H9 (cell line): ENCODE measurements around the gene LYZL2. TPM values are rescaled to one million over a fixed set of nuclear protein-coding genes. Genes with fewer than 3 reads are reported as not detected.
"Not testable (repeated sequence)": the region's sequence is repeated elsewhere in the genome, so short reads cannot be mapped to it uniquely, and the experiment has no call there.

Source experiments
- DNase-seq: peaks from one replicate; pipeline ENCODE4 v3.0.0-alpha.2; 2017
- H2AFZ ChIP-seq: one replicate; pipeline ENCODE4 v1.6.1; 2013; ENCODE audit warnings: mild to moderate bottlenecking, low read length, control low read depth, moderate library complexity
- H2AK5ac ChIP-seq: 2 replicates; pipeline ENCODE4 v1.6.1; 2013; ENCODE audit warnings: low read length, control low read depth, mixed read lengths; ENCODE audit not compliant: insufficient read length
- H2BK120ac ChIP-seq: one replicate; pipeline ENCODE4 v1.6.1; 2013; ENCODE audit warnings: low read depth, mild to moderate bottlenecking, low read length, control low read depth, inconsistent platforms; ENCODE audit not compliant: poor library complexity, severe bottlenecking
- H2BK12ac ChIP-seq: 2 replicates; pipeline ENCODE4 v1.6.1; 2013; ENCODE audit warnings: low read length, control low read depth, mixed read lengths, low read depth; ENCODE audit not compliant: insufficient read length
- H2BK15ac ChIP-seq: 2 replicates; pipeline ENCODE4 v1.6.1; 2013; ENCODE audit warnings: low read depth, low read length, control low read depth
- H2BK20ac ChIP-seq: one replicate; pipeline ENCODE4 v1.6.1; 2013; ENCODE audit warnings: low read depth, mild to moderate bottlenecking, low read length, control low read depth, inconsistent platforms; ENCODE audit not compliant: poor library complexity, severe bottlenecking
- H2BK5ac ChIP-seq: 2 replicates; pipeline ENCODE4 v1.6.1; 2013; ENCODE audit warnings: low read length, control low read depth, mixed read lengths; ENCODE audit not compliant: insufficient read length
- H3K14ac ChIP-seq: 2 replicates; pipeline ENCODE4 v1.6.1; 2013; ENCODE audit warnings: low read length, control low read depth; ENCODE audit not compliant: insufficient read depth
- H3K18ac ChIP-seq: 2 replicates; pipeline ENCODE4 v1.6.1; 2013; ENCODE audit warnings: low read depth, mild to moderate bottlenecking, mixed read lengths, low read length, control low read depth; ENCODE audit not compliant: insufficient read length
- H3K23ac ChIP-seq: 2 replicates; pipeline ENCODE4 v1.6.1; 2013; ENCODE audit warnings: low read length, control low read depth, mixed read lengths, low read depth; ENCODE audit not compliant: insufficient read length
- H3K23me2 ChIP-seq: 2 replicates; pipeline ENCODE4 v1.6.1; 2013; ENCODE audit warnings: low read depth, mild to moderate bottlenecking, mixed read lengths, low read length, control low read depth; ENCODE audit not compliant: insufficient read length, poor library complexity, severe bottlenecking
- H3K27ac ChIP-seq: 2 replicates; pipeline ENCODE4 v1.5.1; 2013; ENCODE audit warnings: low read length, control low read depth, mixed read lengths, low read depth; ENCODE audit not compliant: insufficient read length
- H3K27me3 ChIP-seq: 2 replicates; pipeline ENCODE4 v1.6.1; 2013; ENCODE audit warnings: low read length, control low read depth, inconsistent platforms; ENCODE audit not compliant: insufficient read depth
- H3K4ac ChIP-seq: 2 replicates; pipeline ENCODE4 v1.6.1; 2013; ENCODE audit warnings: low read depth, mild to moderate bottlenecking, control low read depth, inconsistent platforms, low read length, moderate library complexity
- H3K4me1 ChIP-seq: 2 replicates; pipeline ENCODE4 v1.6.1; 2013; ENCODE audit warnings: low read length, control low read depth, inconsistent platforms; ENCODE audit not compliant: insufficient read depth
- H3K4me2 ChIP-seq: 2 replicates; pipeline ENCODE4 v1.6.1; 2013; ENCODE audit warnings: low read length, control low read depth, mixed read lengths; ENCODE audit not compliant: insufficient read length, insufficient read depth
- H3K56ac ChIP-seq: 2 replicates; pipeline ENCODE4 v1.6.1; 2013; ENCODE audit warnings: low read depth, mild to moderate bottlenecking, mixed read lengths, low read length, control low read depth; ENCODE audit not compliant: insufficient read length
- H3K79me1 ChIP-seq: 2 replicates; pipeline ENCODE4 v1.6.1; 2013; ENCODE audit warnings: low read depth, mild to moderate bottlenecking, moderate library complexity, low read length, control low read depth, inconsistent platforms; ENCODE audit not compliant: insufficient read depth, poor library complexity, severe bottlenecking
- H3K79me2 ChIP-seq: 2 replicates; pipeline ENCODE4 v1.6.1; 2013; ENCODE audit warnings: low read length, control low read depth, inconsistent platforms; ENCODE audit not compliant: insufficient read depth
- H3K9ac ChIP-seq: 2 replicates; pipeline ENCODE4 v1.6.1; 2013; ENCODE audit warnings: low read length, control low read depth, mixed read lengths; ENCODE audit not compliant: insufficient read length; ENCODE audit errors: extremely low read depth
- H3K9me3 ChIP-seq: one replicate; pipeline ENCODE4 v1.6.1; 2013; ENCODE audit warnings: low read depth, low read length, inconsistent platforms; ENCODE audit not compliant: control insufficient read depth
- H3T11ph ChIP-seq: one replicate; pipeline ENCODE4 v1.6.1; 2013; ENCODE audit warnings: mild to moderate bottlenecking, low read length, control low read depth, inconsistent platforms
- H4K20me1 ChIP-seq: one replicate; pipeline ENCODE4 v1.6.1; 2013; ENCODE audit not compliant: control insufficient read depth, insufficient read length, insufficient read depth
- H4K5ac ChIP-seq: 2 replicates; pipeline ENCODE4 v1.6.1; 2013; ENCODE audit warnings: low read depth, mild to moderate bottlenecking, mixed read lengths, low read length, control low read depth; ENCODE audit not compliant: insufficient read length
- H4K8ac ChIP-seq: replicated peaks from 2 replicates; pipeline ENCODE4 v1.6.1; 2013; ENCODE audit warnings: low read length, control low read depth, mixed read lengths, low read depth; ENCODE audit not compliant: insufficient read length
- H4K91ac ChIP-seq: 2 replicates; pipeline ENCODE4 v1.6.1; 2013; ENCODE audit warnings: low read depth, mild to moderate bottlenecking, moderate library complexity, mixed read lengths, low read length, control low read depth; ENCODE audit not compliant: insufficient read length
- H3K27ac Mint-ChIP-seq, 3 experiments: 2 replicates in 2 of 3; 3 replicates in 1 of 3; pipeline ENCODE4 v1.8.0; 2020 to 2021; ENCODE audit warnings: mixed read lengths in 3 of 3, mild to moderate bottlenecking in 1 of 3, moderate library complexity in 1 of 3
- H3K27me3 Mint-ChIP-seq: 2 replicates; pipeline ENCODE4 v1.8.0; 2021; ENCODE audit warnings: low read depth, mild to moderate bottlenecking, moderate library complexity, mixed read lengths
- H3K36me3 Mint-ChIP-seq, 3 experiments: 2 replicates in 2 of 3; 3 replicates in 1 of 3; pipeline ENCODE4 v1.8.0; 2020 to 2021; ENCODE audit warnings: low read depth in 3 of 3, mixed read lengths in 3 of 3; ENCODE audit not compliant: insufficient read depth in 1 of 3
- H3K4me1 Mint-ChIP-seq, 2 experiments: 2 replicates each; pipeline ENCODE4 v1.8.0; 2020; ENCODE audit warnings: mixed read lengths in 2 of 2
- H3K4me3 Mint-ChIP-seq, 2 experiments: 2 replicates in 1 of 2; 3 replicates in 1 of 2; pipeline ENCODE4 v1.8.0; 2020 to 2021; ENCODE audit warnings: mild to moderate bottlenecking in 2 of 2, mixed read lengths in 2 of 2, moderate library complexity in 1 of 2
- H3K9me3 Mint-ChIP-seq, 2 experiments: 2 replicates in 1 of 2; 3 replicates in 1 of 2; pipeline ENCODE4 v1.8.0; 2020; ENCODE audit warnings: mild to moderate bottlenecking in 2 of 2, mixed read lengths in 2 of 2, moderate library complexity in 1 of 2
- WGBS: extraction: QIAGEN DNeasy Blood & Tissue Kit; methylation state at CpG from one replicate; pipeline ENCODE4 v1.1.7; 2013; ENCODE audit warnings: missing lambda C conversion rate, low lambda C conversion rate, mixed read lengths; ENCODE audit not compliant: insufficient read length; ENCODE audit errors: extremely low coverage; 5-methylcytosine and 5-hydroxymethylcytosine counted together
- total RNA-seq: library from RNA; stranded (reverse); gene quantifications from 2 replicates; pipeline ENCODE4 v1.2.1, GENCODE V29; 2021
- TF ChIP-seq, protein P1 (sequence below): fragments of 200-600 bp; sonication (generic); conservative IDR thresholded peaks from 3 replicates; pipeline ENCODE4 v1.8.0; 2021; ENCODE audit warnings: antibody characterized with exemption, mild to moderate bottlenecking

LYZL2 gene
- total RNA-seq, 1 experiment from 2014 or later = not detected

DNA sequence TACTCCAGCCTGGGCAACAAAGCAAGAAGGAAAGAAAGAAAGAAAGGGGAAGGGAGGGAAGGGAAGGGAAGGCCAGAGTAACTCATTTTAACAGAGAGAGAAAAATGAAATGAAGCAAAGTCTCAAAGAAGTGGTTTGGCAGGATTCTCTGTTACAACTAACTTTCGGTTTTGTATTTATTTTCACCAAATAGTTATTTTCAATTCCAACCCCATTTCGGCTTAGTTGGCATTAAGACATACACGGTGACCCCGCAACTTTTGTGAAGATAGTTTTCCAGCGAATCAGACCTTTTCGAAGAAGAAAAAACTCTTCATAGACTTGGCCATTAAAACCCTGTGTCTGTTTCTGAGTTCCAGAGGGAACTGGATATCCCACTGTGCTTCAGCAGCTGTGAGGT is 45.2 kb upstream of the LYZL2 start:
- Histone ChIP-seq H3K23me2 (no peaks in the 10 kb centered on the region), H3K9ac (no peak overlapping the region), H3K4me1 (no peaks in the 10 kb centered on the region), H3K79me1 (no peaks in the 10 kb centered on the region), H4K20me1 (no peaks in the 10 kb centered on the region), H2AFZ (no peak overlapping the region), H2AK5ac (no peak overlapping the region), H3K9me3 (no peaks in the 10 kb centered on the region), H3K56ac (no peak overlapping the region), H2BK15ac (no peak overlapping the region), H3K79me2 (no peaks in the 10 kb centered on the region), H4K8ac (no peak overlapping the region), H4K91ac (no peak overlapping the region), H2BK5ac (no peak overlapping the region), H2BK20ac (no peak overlapping the region), H2BK12ac (no peak overlapping the region), H4K5ac (no peak overlapping the region), H3K23ac (no peak overlapping the region), H3K27me3 (no peaks in the 10 kb centered on the region), H3T11ph (no peak overlapping the region), H3K27ac (no peak overlapping the region), H2BK120ac (no peak overlapping the region), H3K4ac (no peak overlapping the region), H3K18ac (no peak overlapping the region), H3K4me2 (no peak overlapping the region), H3K14ac (no peak overlapping the region)
- Mint-ChIP-seq H3K27ac (no peak overlapping the region), H3K9me3 (peaks cover 0 to 3% of the 10 kb centered on the region in 2 experiments; a peak in 2 of 5 replicates), H3K4me1 (peaks cover 4 to 9% of the 10 kb centered on the region in 2 experiments; a peak in 3 of 4 replicates), H3K36me3 (peaks cover 0 to 2% (median 0%) of the 10 kb centered on the region in 3 experiments; a peak in 1 of 7 replicates), H3K27me3 (no peaks in the 10 kb centered on the region; the same call in 1 of the 2 replicates), H3K4me3 (no peak overlapping the region)
- DNase-seq = no peak
- TF ChIP-seq, protein P1, sequence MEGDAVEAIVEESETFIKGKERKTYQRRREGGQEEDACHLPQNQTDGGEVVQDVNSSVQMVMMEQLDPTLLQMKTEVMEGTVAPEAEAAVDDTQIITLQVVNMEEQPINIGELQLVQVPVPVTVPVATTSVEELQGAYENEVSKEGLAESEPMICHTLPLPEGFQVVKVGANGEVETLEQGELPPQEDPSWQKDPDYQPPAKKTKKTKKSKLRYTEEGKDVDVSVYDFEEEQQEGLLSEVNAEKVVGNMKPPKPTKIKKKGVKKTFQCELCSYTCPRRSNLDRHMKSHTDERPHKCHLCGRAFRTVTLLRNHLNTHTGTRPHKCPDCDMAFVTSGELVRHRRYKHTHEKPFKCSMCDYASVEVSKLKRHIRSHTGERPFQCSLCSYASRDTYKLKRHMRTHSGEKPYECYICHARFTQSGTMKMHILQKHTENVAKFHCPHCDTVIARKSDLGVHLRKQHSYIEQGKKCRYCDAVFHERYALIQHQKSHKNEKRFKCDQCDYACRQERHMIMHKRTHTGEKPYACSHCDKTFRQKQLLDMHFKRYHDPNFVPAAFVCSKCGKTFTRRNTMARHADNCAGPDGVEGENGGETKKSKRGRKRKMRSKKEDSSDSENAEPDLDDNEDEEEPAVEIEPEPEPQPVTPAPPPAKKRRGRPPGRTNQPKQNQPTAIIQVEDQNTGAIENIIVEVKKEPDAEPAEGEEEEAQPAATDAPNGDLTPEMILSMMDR = no peak
- WGBS = no CpG with 5 or more reads among the region's 6 CpGs

DNA sequence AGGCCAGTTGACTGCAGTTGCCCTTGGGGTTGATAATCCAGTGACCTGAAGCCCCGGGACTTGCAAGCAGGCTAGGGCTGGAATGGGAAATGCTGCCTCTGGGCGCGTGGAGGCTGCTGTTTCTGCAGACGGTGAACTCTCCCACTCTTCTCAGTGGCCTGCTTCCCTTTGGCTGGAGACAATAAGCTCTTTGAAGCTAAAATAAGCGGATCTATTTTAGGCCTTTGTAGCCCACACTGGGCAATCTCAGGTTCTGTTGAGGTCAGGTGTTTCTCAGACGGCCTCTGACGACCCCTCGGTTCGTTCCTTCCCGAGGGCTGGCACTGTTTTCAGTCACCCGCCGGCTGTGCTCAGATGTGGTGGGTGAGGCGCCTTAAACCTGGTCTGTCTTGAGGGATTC is 43.7 kb upstream of the LYZL2 start:
- not testable (repeated sequence) for H4K8ac ChIP-seq, H3K23ac ChIP-seq, H2BK20ac ChIP-seq, H3K79me1 ChIP-seq, H3K79me2 ChIP-seq, H3K18ac ChIP-seq, H3K23me2 ChIP-seq, H3K9me3 ChIP-seq, H2BK12ac ChIP-seq, H3K4me3 Mint-ChIP-seq, H3K4me1 Mint-ChIP-seq, H3K27ac ChIP-seq, H3K4ac ChIP-seq, H3K56ac ChIP-seq, H2BK120ac ChIP-seq, H4K20me1 ChIP-seq, H3K36me3 Mint-ChIP-seq, H3K27me3 ChIP-seq, H3K14ac ChIP-seq, H2BK5ac ChIP-seq, H3K9me3 Mint-ChIP-seq, H2BK15ac ChIP-seq, H3K9ac ChIP-seq, H3K4me1 ChIP-seq, H2AK5ac ChIP-seq, H3K4me2 ChIP-seq, H3T11ph ChIP-seq, DNase-seq, H4K5ac ChIP-seq, H3K27me3 Mint-ChIP-seq, H2AFZ ChIP-seq, H3K27ac Mint-ChIP-seq, H4K91ac ChIP-seq
- no CpG with 5 or more reads among the region's 13 CpGs for WGBS
